LHCN-M2 (cell line): Measurements from ENCODE around the gene UPK2. TPM values are rescaled to one million over a fixed set of nuclear protein-coding genes. Genes with fewer than 3 reads are reported as not detected.
A peak's percentile ranks its signal among the peaks of the same experiment; 100 is the strongest.
"Not testable (repeated sequence)": the region's sequence is repeated elsewhere in the genome, so short reads cannot be mapped to it uniquely, and the experiment has no call there.

ENCODE experiments used
- DNase-seq: peaks from one replicate; pipeline ENCODE4 v3.0.0-alpha.2; 2012; ENCODE audit warnings: low read depth
- total RNA-seq: library from RNA; depleted of rRNA; stranded (reverse); fragments of >200 nt; gene quantifications from 2 replicates; pipeline ENCODE4 v1.2.3, GENCODE V29; 2014; rRNA removed

The UPK2 gene
- total RNA-seq, 1 experiment from 2014 or later, result not detected

DNA sequence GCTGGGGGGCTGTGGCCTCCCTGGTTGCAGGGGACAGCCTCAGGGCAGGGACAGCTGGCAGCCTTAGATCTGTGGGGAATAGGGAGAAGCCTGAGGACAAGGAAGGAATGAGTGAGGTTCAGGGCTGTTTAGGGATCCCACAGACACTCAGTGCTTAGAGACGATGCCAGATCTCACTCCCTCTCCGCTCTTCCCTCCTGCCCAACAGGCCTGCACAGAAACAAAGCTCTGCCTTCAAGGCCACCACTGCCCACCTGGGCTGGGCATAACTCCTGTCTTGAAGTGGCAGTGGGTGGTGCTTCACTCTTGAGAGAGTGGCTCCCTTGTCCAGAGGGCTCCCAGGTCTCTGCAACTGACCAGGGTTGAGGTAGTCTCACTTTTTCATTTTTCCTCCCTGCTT, 28.7 kb downstream of the UPK2 start:
- DNase-seq, result no peak

- DNase-seq, result no peak
Measured at GRCh38 chr11:118988280-118988679, 32.2 kb downstream of the UPK2 start.

DNA sequence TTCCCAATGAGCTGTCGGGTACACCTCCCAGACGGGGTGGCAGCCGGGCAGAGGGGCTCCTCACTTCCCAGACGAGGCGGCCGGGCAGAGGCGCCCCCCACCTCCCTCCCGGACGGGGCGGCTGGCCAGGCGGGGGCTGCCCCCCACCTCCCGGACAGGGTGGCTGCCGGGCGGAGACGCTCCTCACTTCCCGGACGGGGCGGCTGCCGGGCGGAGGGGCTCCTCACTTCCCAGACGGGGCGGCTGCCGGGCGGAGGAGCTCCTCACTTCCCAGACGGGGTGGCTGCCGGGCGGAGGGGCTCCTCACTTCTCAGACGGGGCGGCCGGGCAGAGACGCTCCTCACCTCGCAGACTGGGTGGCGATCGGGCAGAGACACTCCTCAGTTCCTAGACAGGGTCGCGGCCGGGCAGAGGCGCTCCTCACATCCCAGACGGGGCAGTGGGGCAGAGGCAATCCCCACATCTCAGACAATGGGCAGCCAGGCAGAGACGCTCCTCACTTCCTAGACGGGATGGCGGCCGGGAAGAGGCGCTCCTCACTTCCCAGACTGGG, 35.5 kb downstream of the UPK2 start:
- DNase-seq, result not testable (repeated sequence)

DNA sequence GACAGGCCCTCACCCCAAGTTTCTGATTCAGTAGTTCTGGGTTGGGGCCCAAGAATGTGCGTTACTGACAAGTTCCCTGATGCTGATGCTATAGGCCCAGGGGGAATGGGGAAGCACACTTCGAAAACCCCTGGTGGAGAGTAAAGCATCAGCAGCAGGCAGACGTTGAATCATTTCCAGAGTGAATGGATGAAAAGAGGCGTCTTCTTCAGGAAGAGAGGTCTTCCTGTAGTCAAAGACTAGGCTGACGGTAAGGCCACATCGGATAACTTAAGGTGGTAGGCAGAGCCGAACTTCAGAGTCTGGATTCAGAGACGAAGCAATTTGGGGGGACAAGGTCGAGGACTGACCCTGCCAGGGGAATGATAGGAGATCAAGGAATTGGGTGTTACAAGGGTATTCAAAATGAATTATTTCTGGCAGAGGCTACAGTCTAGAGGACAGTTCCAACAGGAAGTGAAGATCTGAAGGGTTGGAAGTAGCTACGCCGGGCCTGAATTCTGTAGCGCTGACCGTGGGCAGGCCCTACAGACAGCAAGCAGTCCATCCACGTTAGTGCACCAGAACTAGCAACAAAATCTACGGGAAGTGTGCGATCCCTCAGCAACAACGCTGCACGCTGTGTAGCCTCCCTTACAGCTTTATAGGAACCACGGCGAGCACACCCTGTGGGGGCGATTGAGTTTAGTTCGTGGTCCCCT, 41.0 kb downstream of the UPK2 start:
- DNase-seq, result peak; percentile 52

DNA sequence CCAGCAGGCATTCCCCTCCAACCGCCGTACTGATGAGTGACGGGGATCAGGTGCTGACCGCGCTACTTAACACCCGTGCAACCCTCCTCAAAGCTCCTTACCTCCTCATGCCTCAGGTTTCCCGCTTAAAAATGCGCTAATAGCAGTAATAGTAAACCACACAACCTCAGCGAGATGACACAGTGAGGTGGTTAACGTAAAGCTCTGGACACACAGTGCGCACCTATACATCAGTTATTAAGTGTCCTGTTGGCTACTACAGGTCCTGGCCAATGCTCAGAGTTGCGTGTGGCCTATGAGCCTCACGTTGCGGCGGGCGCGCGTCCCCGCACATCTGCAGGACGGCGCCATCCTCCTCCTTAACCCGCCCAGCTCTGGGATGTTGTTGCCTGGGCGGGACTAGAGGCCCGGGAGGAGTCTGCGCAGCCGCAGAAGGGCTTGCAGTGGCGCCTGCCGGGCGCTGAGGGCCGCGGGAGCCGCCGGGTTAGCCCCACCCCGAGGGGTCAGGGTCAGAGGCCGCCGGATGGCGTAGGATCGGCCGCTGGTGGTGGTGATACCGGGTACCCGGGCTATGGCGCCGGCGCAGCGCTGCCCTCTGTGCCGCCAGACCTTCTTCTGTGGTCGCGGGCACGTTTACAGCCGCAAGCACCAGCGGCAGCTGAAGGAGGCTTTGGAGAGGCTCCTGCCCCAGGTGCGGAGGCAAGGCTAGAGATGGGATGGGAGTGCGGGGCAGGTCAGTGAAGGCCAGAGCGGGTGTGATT, 41.7 kb downstream of the UPK2 start, which contains the start of gene CENATAC:
CENATAC (plus strand) TSS at position 512 of the 761 bp plus-strand sequence; CDS start at position 572, 60 bp downstream.
- DNase-seq, result peak; percentile 89

DNA sequence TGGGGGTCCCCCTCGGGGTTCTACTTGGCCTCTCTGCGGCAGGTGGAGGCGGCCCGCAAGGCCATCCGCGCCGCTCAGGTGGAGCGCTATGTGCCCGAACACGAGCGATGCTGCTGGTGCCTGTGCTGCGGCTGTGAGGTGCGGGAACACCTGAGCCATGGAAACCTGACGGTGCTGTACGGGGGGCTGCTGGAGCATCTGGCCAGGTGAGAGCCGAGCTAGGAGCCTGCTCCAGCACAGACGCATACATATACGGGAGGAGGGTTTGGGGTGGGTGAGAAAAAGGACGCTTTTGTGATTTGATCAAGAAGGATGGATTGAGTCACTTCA, 42.3 kb downstream of the UPK2 start:
- DNase-seq, result no peak

DNA sequence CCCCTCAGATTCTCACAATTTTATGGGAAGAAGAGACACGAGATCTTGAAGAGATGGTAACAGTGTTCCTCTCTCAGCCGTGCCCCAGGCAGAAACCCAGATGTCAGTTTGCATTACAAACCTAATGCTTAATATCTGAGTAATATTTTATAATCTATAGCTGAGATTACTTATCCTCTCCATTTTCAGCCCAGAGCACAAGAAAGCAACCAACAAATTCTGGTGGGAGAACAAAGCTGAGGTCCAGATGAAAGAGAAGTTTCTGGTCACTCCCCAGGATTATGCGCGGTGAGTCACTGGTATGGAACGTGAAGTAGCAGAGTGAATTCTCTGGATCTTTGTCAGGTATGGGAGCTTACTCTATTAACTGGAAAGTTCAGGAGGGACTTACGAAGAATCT, 42.7 kb downstream of the UPK2 start:
- peak; percentile 68 for DNase-seq

- DNase-seq, result peak; percentile 26
Measured at GRCh38 chr11:119000906-119001305, 44.8 kb downstream of the UPK2 start.

- DNase-seq, result no peak
Measured at GRCh38 chr11:119006656-119007055, 50.6 kb downstream of the UPK2 start.

Other genes with a start within 250 kb of the UPK2 start
- gene DDX6, start 165.1 kb upstream of the UPK2 start, total RNA-seq, result 71.0 and 86.1 TPM in 2 replicates
- gene CXCR5, start 72.4 kb upstream of the UPK2 start, total RNA-seq, result not detected in 2 replicates
- gene BCL9L, start 30.4 kb upstream of the UPK2 start, total RNA-seq, result 7.4 and 10.3 TPM in 2 replicates
- gene FOXR1, start 15.5 kb downstream of the UPK2 start, total RNA-seq, result not detected in 2 replicates
- 15.3 and 20.1 TPM in 2 replicates for gene CENATAC, start 41.8 kb downstream of the UPK2 start, total RNA-seq
- gene RPS25, start 62.0 kb downstream of the UPK2 start, total RNA-seq, result 627 and 1,078 TPM in 2 replicates
- gene TRAPPC4, start 62.5 kb downstream of the UPK2 start, total RNA-seq, result 72.8 and 82.6 TPM in 2 replicates
- 16.4 and 21.5 TPM in 2 replicates for gene SLC37A4, start 74.6 kb downstream of the UPK2 start, total RNA-seq
- 96.4 and 124 TPM in 2 replicates for gene HYOU1, start 100.9 kb downstream of the UPK2 start, total RNA-seq
- 22.3 and 25.1 TPM in 2 replicates for gene VPS11, start 111.5 kb downstream of the UPK2 start, total RNA-seq
- 10.4 and 13.4 TPM in 2 replicates for gene HMBS, start 128.6 kb downstream of the UPK2 start, total RNA-seq
- 38.9 and 51.5 TPM in 2 replicates for gene DPAGT1, start 145.6 kb downstream of the UPK2 start, total RNA-seq
- gene C2CD2L, start 151.0 kb downstream of the UPK2 start, total RNA-seq, result 7.6 and 9.3 TPM in 2 replicates
- 9.0 and 11.1 TPM in 2 replicates for gene HINFP, start 165.3 kb downstream of the UPK2 start, total RNA-seq
- 0.06 TPM in 2 replicates for gene ABCG4, start 192.8 kb downstream of the UPK2 start, total RNA-seq
- gene NLRX1, start 212.4 kb downstream of the UPK2 start, total RNA-seq, result 8.7 and 9.4 TPM in 2 replicates
- not detected in 2 replicates for gene NHERF4, start 229.2 kb downstream of the UPK2 start, total RNA-seq